ENCODE results near the gene DHDH. TPM values are rescaled to one million over a fixed set of nuclear protein-coding genes. Genes with fewer than 3 reads are reported as not detected.

DHDH gene
- polyA plus RNA-seq, 1 experiment, result 0.48 TPM

- peaks cover 9% of the 10 kb centered on the region; the same call in 1 of the 2 replicates for H3K9me3 ChIP-seq (ENCODE audit: control insufficient read depth, insufficient read depth, low read length)
- peak overlapping the region; percentile 98 for H3K27ac ChIP-seq (ENCODE audit: low read depth, low read length)
- H3K4me3 ChIP-seq (ENCODE audit: low read depth, low read length), result 0 out of 2 replicates have a peak overlapping the region, but pooled peaks have one; percentile 20
- CTCF ChIA-PET, result interaction anchor here (0.6 to 0.9 kb wide), 3 partner anchors 10 to 29 kb away, joined by 3 to 4 read pairs (median 4); partner anchors contain the start of genes GYS1 and RUVBL2
- POLR2A ChIA-PET, result interaction anchor here (0.6 to 5.6 kb wide), 17 partner anchors 10 to 239 kb away, joined by 3 to 83 read pairs (median 5); partner anchors contain the start of genes BAX, BCAT2, DHDH and GYS1
- H3K27me3 ChIP-seq (ENCODE audit: control insufficient read depth, insufficient read depth, low read length), result no peaks in the 10 kb centered on the region
- DNase-seq (ENCODE audit: low read depth, low spot score), result no peak
- no peak for TF ChIP-seq CTCF (IDR thresholded peaks at IDR 0.05; ENCODE audit: low read depth, low read length)
Observed at GRCh38 chr19:48964205-48965039, 30.9 kb downstream of the DHDH start.

- POLR2A ChIA-PET, result interaction anchor here (0.9 to 5.6 kb wide), 10 partner anchors 11 to 170 kb away, joined by 3 to 83 read pairs (median 5); partner anchors contain the start of genes BAX, GYS1, NUCB1 and PPP1R15A
- peak within 1 kb of the TSS; percentile 100 for H3K4me3 ChIP-seq (ENCODE audit: low read depth, low read length)
Observed at GRCh38 chr19:48965040-48965805, 31.7 kb downstream of the DHDH start, which contains the start of gene FTL. TSS of gene FTL (plus strand) at chr19:48965309. CDS start at chr19:48965508, 199 bp downstream.

GRCh38 chr19:48965806-48966540 lies 32.5 kb downstream of the DHDH start:
- Histone ChIP-seq H3K27me3 (ENCODE audit: control insufficient read depth, insufficient read depth, low read length) (no peaks in the 10 kb centered on the region), H3K4me3 (ENCODE audit: low read depth, low read length) (peak overlapping the region; percentile 100), H3K27ac (ENCODE audit: low read depth, low read length) (peak overlapping the region; percentile 82), H3K9me3 (ENCODE audit: control insufficient read depth, insufficient read depth, low read length) (peaks cover 12% of the 10 kb centered on the region; the same call in 1 of the 2 replicates)
- TF ChIP-seq CTCF (IDR thresholded peaks at IDR 0.05; ENCODE audit: low read depth, low read length), result no peak
- ChIA-PET CTCF (interaction anchor here (1.0 to 1.8 kb wide), 2 partner anchors 27 to 123 kb away, joined by 4 to 7 read pairs; partner anchors contain the start of genes GYS1 and RUVBL2), POLR2A (interaction anchor here (0.9 to 5.6 kb wide), 12 partner anchors 11 to 171 kb away, joined by 3 to 83 read pairs (median 5); partner anchors contain the start of genes BAX, GYS1, NUCB1 and PPP1R15A)
- no peak for DNase-seq (ENCODE audit: low read depth, low spot score)

More at GRCh38 chr19:48965040-48965805, 31.7 kb downstream of the DHDH start, which contains the start of gene FTL:
- peaks cover 12% of the 10 kb centered on the region; the same call in 1 of the 2 replicates for H3K9me3 ChIP-seq (ENCODE audit: control insufficient read depth, insufficient read depth, low read length)
- H3K27ac ChIP-seq (ENCODE audit: low read depth, low read length), result peak within 1 kb of the TSS; percentile 98
- no peak for TF ChIP-seq CTCF (IDR thresholded peaks at IDR 0.05; ENCODE audit: low read depth, low read length)
- H3K27me3 ChIP-seq (ENCODE audit: control insufficient read depth, insufficient read depth, low read length), result no peaks in the 10 kb centered on the region
- CTCF ChIA-PET, result no interaction called here
- peak; percentile 93 for DNase-seq (ENCODE audit: low read depth, low spot score)

DNA sequence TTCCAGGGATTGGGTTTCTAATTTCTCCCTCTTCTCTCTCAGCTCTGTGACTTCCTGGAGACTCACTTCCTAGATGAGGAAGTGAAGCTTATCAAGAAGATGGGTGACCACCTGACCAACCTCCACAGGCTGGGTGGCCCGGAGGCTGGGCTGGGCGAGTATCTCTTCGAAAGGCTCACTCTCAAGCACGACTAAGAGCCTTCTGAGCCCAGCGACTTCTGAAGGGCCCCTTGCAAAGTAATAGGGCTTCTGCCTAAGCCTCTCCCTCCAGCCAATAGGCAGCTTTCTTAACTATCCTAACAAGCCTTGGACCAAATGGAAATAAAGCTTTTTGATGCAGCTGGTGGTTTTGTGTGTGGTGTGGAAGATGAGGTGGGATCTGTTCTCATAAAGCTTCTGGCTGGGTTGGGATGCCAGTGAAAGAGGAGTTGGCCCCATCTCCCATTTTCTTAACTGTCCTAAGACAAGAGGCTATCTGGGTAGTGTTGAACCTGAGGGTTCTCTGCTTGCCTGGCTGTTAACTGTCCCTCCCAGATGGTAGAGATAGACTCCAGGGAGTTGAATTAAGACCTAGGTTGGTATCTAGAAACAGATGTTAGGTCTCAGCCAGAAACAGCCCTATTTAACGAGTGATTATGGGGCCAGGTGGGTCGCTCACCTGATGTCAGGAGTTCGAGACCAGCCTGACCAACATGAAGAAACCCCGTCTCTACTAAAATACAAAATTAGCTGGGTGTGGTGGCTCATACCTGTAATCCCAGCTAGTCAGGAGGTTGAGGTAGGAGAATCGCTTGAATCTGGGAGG lies 33.2 kb downstream of the DHDH start:
- H3K4me3 ChIP-seq (ENCODE audit: low read depth, low read length), result peak overlapping the region; percentile 100
- no peak for TF ChIP-seq CTCF (IDR thresholded peaks at IDR 0.05; ENCODE audit: low read depth, low read length)
- POLR2A ChIA-PET, result interaction anchor here (1.1 to 5.6 kb wide), 12 partner anchors 12 to 171 kb away, joined by 3 to 83 read pairs (median 5); partner anchors contain the start of genes BAX, GYS1, NUCB1 and PPP1R15A
- no peaks in the 10 kb centered on the region for H3K27me3 ChIP-seq (ENCODE audit: control insufficient read depth, insufficient read depth, low read length)
- CTCF ChIA-PET, result interaction anchor here (1.0 to 1.8 kb wide), 2 partner anchors 27 to 124 kb away, joined by 4 to 7 read pairs; partner anchors contain the start of genes GYS1 and RUVBL2
- peak overlapping the region; percentile 82 for H3K27ac ChIP-seq (ENCODE audit: low read depth, low read length)
- no peak for DNase-seq (ENCODE audit: low read depth, low spot score)
- H3K9me3 ChIP-seq (ENCODE audit: control insufficient read depth, insufficient read depth, low read length), result peaks cover 12% of the 10 kb centered on the region; the same call in 1 of the 2 replicates

Measured in AG04450 (cell line).